Nasal cavity respiratory epithelium epithelial cell of viscerocranial mucosa (primary cell): ENCODE measurements around the gene PDE4B. TPM values are rescaled to one million over a fixed set of nuclear protein-coding genes. Genes with fewer than 3 reads are reported as not detected.

Source experiments
- total RNA-seq: library from RNA; depleted of rRNA; stranded (reverse); fragments of >200 nt; gene quantifications from 2 replicates; pipeline ENCODE4 v1.2.3, GENCODE V29; 2014

Gene PDE4B
- total RNA-seq, result under 0.01 TPM in 2 replicates

GRCh38 chr1:65792669-65793358, at the start of gene PDE4B:
PDE4B (plus strand) TSS chr1:65792895.

